ENCODE results near the gene ZNF771. TPM values are rescaled to one million over a fixed set of nuclear protein-coding genes. Genes with fewer than 3 reads are reported as not detected.

Gene ZNF771
- total and polyA plus RNA-seq, 2 donors (not counting 3 experiments of a cell fraction or from before 2014, with no cell fraction given), result 11.7 to 16.8 TPM

DNA sequence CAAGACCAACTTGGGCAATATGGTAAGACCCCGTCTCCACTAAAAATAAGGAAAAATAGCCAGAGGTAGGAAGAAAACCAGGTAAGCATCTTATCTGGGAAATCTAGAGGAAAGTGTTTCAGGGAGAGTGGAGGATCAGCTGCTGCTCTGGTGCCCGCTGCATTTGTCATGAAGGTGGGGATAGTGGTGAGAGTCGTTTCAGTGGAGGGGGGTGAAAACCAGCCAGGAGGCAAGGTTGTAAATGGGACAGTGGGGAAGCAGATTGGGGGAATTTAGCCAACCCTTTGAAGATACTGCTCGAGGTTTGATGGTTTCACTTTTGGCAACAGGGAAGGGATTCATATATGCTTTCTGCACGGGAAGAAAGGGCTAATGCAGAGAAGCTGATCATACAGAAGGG is 13.6 kb downstream of the ZNF771 start:
- no peak for TF ChIP-seq EZH2 (IDR thresholded peaks at IDR 0.05; ENCODE audit: borderline replicate concordance, low read depth, low read length, severe bottlenecking)
- no peak for TF ChIP-seq FOS (IDR thresholded peaks at IDR 0.05; ENCODE audit: borderline replicate concordance, insufficient read depth, low read length)
- TF ChIP-seq MYC (IDR thresholded peaks at IDR 0.05; ENCODE audit: low read depth, low read length), result no peak
- no peak for TF ChIP-seq JUN (IDR thresholded peaks at IDR 0.05; ENCODE audit: borderline replicate concordance, insufficient read depth, insufficient read length, low read depth)
- no peak for TF ChIP-seq GATA2 (IDR thresholded peaks at IDR 0.05; ENCODE audit: insufficient read depth, insufficient read length, low read depth, low read length)
- TF ChIP-seq, protein P1, sequence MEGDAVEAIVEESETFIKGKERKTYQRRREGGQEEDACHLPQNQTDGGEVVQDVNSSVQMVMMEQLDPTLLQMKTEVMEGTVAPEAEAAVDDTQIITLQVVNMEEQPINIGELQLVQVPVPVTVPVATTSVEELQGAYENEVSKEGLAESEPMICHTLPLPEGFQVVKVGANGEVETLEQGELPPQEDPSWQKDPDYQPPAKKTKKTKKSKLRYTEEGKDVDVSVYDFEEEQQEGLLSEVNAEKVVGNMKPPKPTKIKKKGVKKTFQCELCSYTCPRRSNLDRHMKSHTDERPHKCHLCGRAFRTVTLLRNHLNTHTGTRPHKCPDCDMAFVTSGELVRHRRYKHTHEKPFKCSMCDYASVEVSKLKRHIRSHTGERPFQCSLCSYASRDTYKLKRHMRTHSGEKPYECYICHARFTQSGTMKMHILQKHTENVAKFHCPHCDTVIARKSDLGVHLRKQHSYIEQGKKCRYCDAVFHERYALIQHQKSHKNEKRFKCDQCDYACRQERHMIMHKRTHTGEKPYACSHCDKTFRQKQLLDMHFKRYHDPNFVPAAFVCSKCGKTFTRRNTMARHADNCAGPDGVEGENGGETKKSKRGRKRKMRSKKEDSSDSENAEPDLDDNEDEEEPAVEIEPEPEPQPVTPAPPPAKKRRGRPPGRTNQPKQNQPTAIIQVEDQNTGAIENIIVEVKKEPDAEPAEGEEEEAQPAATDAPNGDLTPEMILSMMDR (IDR thresholded peaks at IDR 0.05; ENCODE audit: extremely low read depth in 1 of 2, insufficient read depth in 1 of 2, low read depth in 1 of 2, low read length in 2 of 2), result no peak
- TF ChIP-seq, protein P2, sequence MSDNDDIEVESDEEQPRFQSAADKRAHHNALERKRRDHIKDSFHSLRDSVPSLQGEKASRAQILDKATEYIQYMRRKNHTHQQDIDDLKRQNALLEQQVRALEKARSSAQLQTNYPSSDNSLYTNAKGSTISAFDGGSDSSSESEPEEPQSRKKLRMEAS (IDR thresholded peaks at IDR 0.05; ENCODE audit: insufficient read depth, insufficient read length), result no peak
- TF ChIP-seq POLR2A (IDR thresholded peaks at IDR 0.05; ENCODE audit: low read depth, low read length), result no peak
- TF ChIP-seq POLR2AphosphoS5 (IDR thresholded peaks at IDR 0.05; ENCODE audit: insufficient read depth, low read depth, low read length), result no peak
- Histone ChIP-seq H3K4me2 (ENCODE audit: insufficient read depth, low read length) (no peak overlapping the region), H3K79me2 (ENCODE audit: control insufficient read depth, insufficient read depth, low read length) (no peaks in the 10 kb centered on the region), H4K20me1 (replicated peaks; ENCODE audit: control insufficient read depth, extremely low read depth, insufficient read depth, low read length) (no peaks in the 10 kb centered on the region), H3K9ac (replicated peaks; ENCODE audit: extremely low read depth, insufficient read depth, low read length) (no peak overlapping the region), H3K4me1 (ENCODE audit: control insufficient read depth, extremely low read depth, insufficient read depth, low read length) (peaks cover 9% of the 10 kb centered on the region), H3K27me3 (ENCODE audit: control insufficient read depth in 2 of 2, insufficient read depth in 2 of 2, low read length in 2 of 2) (no peaks in the 10 kb centered on the region), H3K27ac (ENCODE audit: insufficient read depth, low read depth, low read length) (no peak overlapping the region), H3K9me3 (replicated peaks; ENCODE audit: control insufficient read depth, insufficient read depth, low read length) (no peaks in the 10 kb centered on the region), H3K4me3 (replicated peaks in 1 of 3; ENCODE audit: insufficient read depth in 1 of 3, low read depth in 1 of 3, low read length in 3 of 3) (no peak overlapping the region), H3K9me1 (replicated peaks; ENCODE audit: control insufficient read depth, extremely low read depth, insufficient read depth, low read length) (no peaks in the 10 kb centered on the region), H2AFZ (ENCODE audit: low read depth, low read length) (no peak overlapping the region), H3K36me3 (ENCODE audit: control insufficient read depth in 2 of 2, extremely low read depth in 1 of 2, insufficient read depth in 2 of 2, low read length in 2 of 2) (peaks cover 3 to 5% of the 10 kb centered on the region in 2 experiments)
- dilution Hi-C loops (cut with MboI; ENCODE audit: extremely low pct_ligation_motif_present, low sequenced_read_pairs) (no loop called here), intact Hi-C loops (cut with micrococcal nuclease) (no loop called here)
- no TSS peak for BruUV-seq (replicated peaks)
- POLR2A ChIA-PET, result no interaction called here
- DNase-seq (ENCODE audit: low read depth, low spot score) (no peak), FAIRE-seq (no peak)
- CTCF ChIA-PET, result interaction anchor here (4.8 kb wide), 1 partner anchor 9 kb away, joined by 46 read pairs; the partner anchor contains the start of gene DCTPP1

All from endothelial cell of umbilical vein (primary cell).